Tibial artery (tissue), 4 donors: ENCODE measurements around the gene GPATCH11.

Experiments
- DNase-seq, 2 donors: peaks; one replicate each; pipeline ENCODE4 v3.0.0-alpha.2; 2019
- H3K27ac ChIP-seq, 2 donors: fragments of 200-600 bp; sonication (generic) in 1 of 2; 1 replicate in 1 of 2; 2 replicates in 1 of 2; pipeline ENCODE4 v1.5.1; 2018 to 2019; ENCODE audit warnings: mild to moderate bottlenecking in 1 of 2
- H3K27me3 ChIP-seq, 2 donors: fragments of 200-600 bp; sonication (generic) in 1 of 2; one replicate each; pipeline versions ENCODE4 v1.5.1 to v1.6.0; 2016 to 2019
- H3K36me3 ChIP-seq, 3 donors: fragments of 200-600 bp; sonication (generic) in 2 of 3; one replicate each; pipeline ENCODE4 v1.5.1; 2016 to 2019; ENCODE audit warnings: mild to moderate bottlenecking in 2 of 3
- H3K4me1 ChIP-seq, 4 donors: fragments of 200-600 bp; sonication (generic) in 2 of 4; 1 replicate in 3 of 4; 2 replicates in 1 of 4; pipeline ENCODE4 v1.5.1; 2016 to 2019
- H3K4me3 ChIP-seq, 2 donors: fragments of 200-600 bp; sonication (generic) in 1 of 2; 1 replicate in 1 of 2; 2 replicates in 1 of 2; pipeline ENCODE4 v1.5.1; 2018 to 2019; ENCODE audit warnings: mild to moderate bottlenecking in 2 of 2
- H3K9me3 ChIP-seq, 3 donors: fragments of 200-600 bp; sonication (generic) in 1 of 3; one replicate each; pipeline ENCODE4 v1.5.1; 2016 to 2019
- CTCF ChIP-seq, 2 experiments: fragments of 200-600 bp in 1 of 2; fragments of 450-650 bp in 1 of 2; IDR thresholded peaks; one replicate each; pipeline ENCODE4 v1.5.1; 2017 to 2019; ENCODE audit warnings: antibody characterized with exemption in 2 of 2, mild to moderate bottlenecking in 1 of 2, moderate library complexity in 1 of 2
- intact Hi-C: fragments of 100-400 bp; cut with DNase I; formaldehyde crosslinking; loops from one replicate; pipeline ENCODE4 v1.15.0; 2023; ENCODE audit warnings: low total_unique reads

The GPATCH11 gene

DNA sequence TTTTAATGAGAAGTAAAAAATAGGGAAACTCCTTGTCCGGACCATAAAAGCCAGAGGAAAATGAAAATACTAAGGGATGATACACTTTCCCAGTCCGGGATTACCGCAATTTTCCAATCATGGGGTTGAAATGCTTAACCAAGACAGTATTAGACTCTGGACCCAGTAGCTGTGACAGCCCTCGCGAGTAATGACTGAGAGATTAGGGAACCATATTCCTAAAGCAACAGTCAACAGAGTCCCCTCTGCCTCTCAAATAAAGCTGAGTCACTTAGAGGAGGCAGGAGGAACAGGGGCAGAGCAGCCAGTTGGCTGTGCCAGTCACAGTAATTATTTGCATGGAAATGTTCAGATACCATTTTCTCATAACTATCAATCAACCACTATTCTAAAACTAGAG is 34.8 kb downstream of the GPATCH11 start:
- Histone ChIP-seq H3K27ac (no peak overlapping the region), H3K4me3 (no peak overlapping the region), H3K9me3 (no peaks in the 10 kb centered on the region), H3K4me1 (no peaks in the 10 kb centered on the region), H3K27me3 (no peaks in the 10 kb centered on the region), H3K36me3 (peaks cover 36 to 75% (median 53%) of the 10 kb centered on the region in 3 donors)
- TF ChIP-seq CTCF (IDR thresholded peaks at IDR 0.05), result no peak
- DNase-seq, result no peak
- intact Hi-C loops, result no loop called here

GRCh38 chr2:37125416-37125815 is 41.1 kb downstream of the GPATCH11 start:
- H3K27me3 ChIP-seq, result no peaks in the 10 kb centered on the region
- no peak for DNase-seq
- no peak overlapping the region for H3K4me3 ChIP-seq
- no peak overlapping the region for H3K27ac ChIP-seq
- no peaks in the 10 kb centered on the region for H3K9me3 ChIP-seq
- TF ChIP-seq CTCF (IDR thresholded peaks at IDR 0.05), result no peak
- intact Hi-C loops, result no loop called here
- H3K36me3 ChIP-seq, result peaks cover 45 to 83% (median 64%) of the 10 kb centered on the region in 3 donors
- H3K4me1 ChIP-seq, result no peaks in the 10 kb centered on the region

- Histone ChIP-seq H3K4me3 (no peak overlapping the region), H3K9me3 (no peaks in the 10 kb centered on the region), H3K4me1 (no peaks in the 10 kb centered on the region), H3K36me3 (peaks cover 69 to 97% (median 75%) of the 10 kb centered on the region in 3 donors), H3K27ac (no peak overlapping the region), H3K27me3 (no peaks in the 10 kb centered on the region)
- DNase-seq, result no peak
- intact Hi-C loops, result no loop called here
- no peak for TF ChIP-seq CTCF (IDR thresholded peaks at IDR 0.05)
These were observed 48.6 kb downstream of the GPATCH11 start for GRCh38 chr2:37132914-37133313.

GRCh38 chr2:37142546-37142945 is 58.2 kb downstream of the GPATCH11 start:
- H3K4me3 ChIP-seq, result no peak overlapping the region
- no peaks in the 10 kb centered on the region for H3K9me3 ChIP-seq
- no peaks in the 10 kb centered on the region for H3K27me3 ChIP-seq
- intact Hi-C loops, result no loop called here
- no peak for TF ChIP-seq CTCF (IDR thresholded peaks at IDR 0.05)
- H3K4me1 ChIP-seq, result no peaks in the 10 kb centered on the region
- no peak for DNase-seq
- H3K36me3 ChIP-seq, result peaks cover 53 to 83% (median 60%) of the 10 kb centered on the region in 3 donors
- H3K27ac ChIP-seq, result no peak overlapping the region

DNA sequence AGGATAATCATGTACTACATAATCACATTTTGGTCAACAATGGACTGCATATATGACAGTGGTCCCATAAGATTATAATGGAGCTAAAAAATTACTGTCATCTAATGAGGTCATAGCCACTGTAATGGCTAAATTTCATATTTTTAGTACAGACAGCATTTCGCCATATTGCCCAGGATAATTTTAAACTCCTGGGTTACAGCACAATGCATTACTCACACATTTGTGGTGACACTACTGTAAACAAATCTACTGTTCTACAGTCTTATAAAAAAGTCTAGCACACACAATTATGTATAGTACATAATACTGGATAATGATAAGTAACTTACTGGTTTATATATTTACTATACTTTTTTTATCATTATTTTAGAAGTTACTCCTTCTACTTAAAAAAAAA is 59.7 kb downstream of the GPATCH11 start:
- intact Hi-C loops, result no loop called here
- no peaks in the 10 kb centered on the region for H3K9me3 ChIP-seq
- no peaks in the 10 kb centered on the region for H3K27me3 ChIP-seq
- H3K4me1 ChIP-seq, result no peaks in the 10 kb centered on the region
- peaks cover 50 to 81% (median 52%) of the 10 kb centered on the region in 3 donors for H3K36me3 ChIP-seq
- H3K27ac ChIP-seq, result no peak overlapping the region
- H3K4me3 ChIP-seq, result no peak overlapping the region
- no peak for TF ChIP-seq CTCF (IDR thresholded peaks at IDR 0.05)
- no peak for DNase-seq

GRCh38 chr2:37146062-37146461 is 61.7 kb downstream of the GPATCH11 start:
- DNase-seq, result no peak
- H3K27ac ChIP-seq, result no peak overlapping the region
- peaks cover 43 to 61% (median 50%) of the 10 kb centered on the region in 3 donors for H3K36me3 ChIP-seq
- H3K4me1 ChIP-seq, result peaks cover 0 to 5% (median 0%) of the 10 kb centered on the region in 4 donors
- no peak overlapping the region for H3K4me3 ChIP-seq
- H3K27me3 ChIP-seq, result no peaks in the 10 kb centered on the region
- intact Hi-C loops, result no loop called here
- H3K9me3 ChIP-seq, result no peaks in the 10 kb centered on the region
- TF ChIP-seq CTCF (IDR thresholded peaks at IDR 0.05), result no peak
